Activated gamma-delta T cell (primary cell): ENCODE data around the gene MYRFL.

Source experiments
- DNase-seq: peaks from one replicate; lab custom pipeline; 2025; lab: John Stamatoyannopoulos, UW

Gene MYRFL

GRCh38 chr12:69897744-69898143 is 72.7 kb downstream of the MYRFL start:
- no peak for DNase-seq

- no peak for DNase-seq
Measured at GRCh38 chr12:69898236-69898635, 73.2 kb downstream of the MYRFL start.

- DNase-seq = no peak
Measured at GRCh38 chr12:69900720-69901131, 75.7 kb downstream of the MYRFL start.

- no peak for DNase-seq
Measured at GRCh38 chr12:69901221-69901905, 76.3 kb downstream of the MYRFL start.

- DNase-seq = no peak
Measured at GRCh38 chr12:69903548-69903947, 78.5 kb downstream of the MYRFL start.

GRCh38 chr12:69904777-69905176 is 79.8 kb downstream of the MYRFL start:
- no peak for DNase-seq

- DNase-seq = no peak
Measured at GRCh38 chr12:69905801-69906200, 80.8 kb downstream of the MYRFL start.

- no peak for DNase-seq
Measured at GRCh38 chr12:69906411-69907216, 81.6 kb downstream of the MYRFL start.

- DNase-seq = no peak
Measured at GRCh38 chr12:69908203-69908602, 83.2 kb downstream of the MYRFL start.

GRCh38 chr12:69910694-69911093 is 85.7 kb downstream of the MYRFL start:
- DNase-seq = no peak

- no peak for DNase-seq
Measured at GRCh38 chr12:69913526-69913925, 88.5 kb downstream of the MYRFL start.

- no peak for DNase-seq
Measured at GRCh38 chr12:69915964-69916363, 90.9 kb downstream of the MYRFL start.

- DNase-seq = no peak
Measured at GRCh38 chr12:69916544-69917235, 91.7 kb downstream of the MYRFL start.

GRCh38 chr12:69918287-69918686 is 93.3 kb downstream of the MYRFL start:
- no peak for DNase-seq

GRCh38 chr12:69919495-69919894 is 94.5 kb downstream of the MYRFL start:
- DNase-seq = no peak

GRCh38 chr12:69921831-69922230 is 96.8 kb downstream of the MYRFL start:
- no peak for DNase-seq

- no peak for DNase-seq
Measured at GRCh38 chr12:69922999-69923398, 98.0 kb downstream of the MYRFL start.

GRCh38 chr12:69925291-69925690 is 100.3 kb downstream of the MYRFL start:
- no peak for DNase-seq

GRCh38 chr12:69927164-69927563 is 102.1 kb downstream of the MYRFL start:
- no peak for DNase-seq

GRCh38 chr12:69929125-69929524 is 104.1 kb downstream of the MYRFL start:
- no peak for DNase-seq

GRCh38 chr12:69929531-69929930 is 104.5 kb downstream of the MYRFL start:
- DNase-seq = no peak

GRCh38 chr12:69931569-69931968 is 106.5 kb downstream of the MYRFL start:
- DNase-seq = no peak

- DNase-seq = no peak
Measured at GRCh38 chr12:69932154-69932553, 107.1 kb downstream of the MYRFL start.
